GM21717 (cell line): ENCODE results near the gene KCNN3.
"Not testable (repeated sequence)": the region's sequence is repeated elsewhere in the genome, so short reads cannot be mapped to it uniquely, and the experiment has no call there.

Source experiments
- ATAC-seq: cut with Tn5 transposase; IDR thresholded peaks from one replicate; pipeline ENCODE4 v1.9.1; 2021; ENCODE audit warnings: mild to moderate bottlenecking, moderate library complexity; ENCODE audit not compliant: unreplicated experiment

Gene KCNN3

DNA sequence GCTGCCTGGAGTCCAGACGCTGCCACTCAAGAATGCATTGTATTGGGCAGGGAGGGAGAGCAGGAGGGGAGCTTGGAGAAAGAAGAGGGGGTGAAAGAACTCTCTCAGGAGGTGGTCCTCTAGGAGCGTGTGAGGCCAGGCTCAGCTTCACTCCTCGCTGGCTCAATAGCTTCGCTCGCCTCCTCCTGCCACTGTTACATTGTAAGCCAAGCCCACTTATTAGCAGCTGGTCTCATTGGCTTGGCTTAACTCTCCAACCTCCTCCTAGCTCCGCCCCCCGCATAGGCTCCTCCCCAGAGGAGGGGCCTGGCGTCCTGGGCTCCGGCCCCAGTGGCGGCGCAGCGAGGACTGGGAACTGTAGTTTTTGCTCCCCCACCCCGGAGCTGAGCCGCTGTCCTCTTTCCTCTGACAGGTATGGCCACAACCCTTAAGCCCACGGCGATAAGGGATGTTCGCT, at the start of gene KCNN3:
KCNN3 (minus strand) TSS at position 167 of the 457 bp plus-strand sequence. CDS start 317 bp downstream, outside the sequence.
- peak; percentile 77 for ATAC-seq

DNA sequence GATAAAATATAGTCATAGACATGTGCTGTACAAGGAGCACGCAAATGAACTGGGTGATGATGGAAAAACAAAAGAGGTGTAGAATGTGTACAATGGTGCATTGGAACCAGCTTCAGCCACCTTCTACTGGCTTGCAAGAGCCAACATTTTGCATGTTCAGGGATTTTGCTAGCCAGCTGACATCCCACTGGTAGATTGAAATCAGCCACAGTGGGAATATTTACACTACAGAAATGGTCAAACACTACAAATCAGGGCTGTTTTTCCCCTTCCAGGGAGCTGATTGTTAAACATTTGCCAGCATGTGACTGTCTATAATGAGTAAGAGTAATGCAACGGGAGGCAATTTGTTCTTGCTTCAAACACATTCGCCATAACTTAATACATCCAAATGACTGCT, 43.2 kb upstream of the KCNN3 start:
- ATAC-seq, result no peak

DNA sequence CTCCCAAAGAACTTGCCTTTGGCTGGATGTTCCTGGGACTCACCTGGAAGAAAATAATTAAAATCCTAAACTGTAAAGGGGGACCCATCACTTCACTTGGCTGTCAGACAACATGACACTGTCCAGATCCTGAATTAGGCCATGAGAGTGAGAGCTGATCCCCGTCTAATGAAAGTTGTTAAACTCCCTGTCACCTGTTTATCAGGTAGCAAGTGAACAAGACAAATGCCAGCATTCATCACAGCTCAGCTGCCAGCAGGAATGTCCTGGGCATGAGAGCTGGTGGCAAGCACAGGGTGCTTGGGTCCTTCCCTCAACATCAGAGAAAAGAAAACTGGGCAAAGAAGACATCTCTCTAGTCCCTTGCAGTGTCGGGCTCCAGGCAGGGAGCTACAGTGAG, 42.7 kb upstream of the KCNN3 start:
- ATAC-seq, result no peak

DNA sequence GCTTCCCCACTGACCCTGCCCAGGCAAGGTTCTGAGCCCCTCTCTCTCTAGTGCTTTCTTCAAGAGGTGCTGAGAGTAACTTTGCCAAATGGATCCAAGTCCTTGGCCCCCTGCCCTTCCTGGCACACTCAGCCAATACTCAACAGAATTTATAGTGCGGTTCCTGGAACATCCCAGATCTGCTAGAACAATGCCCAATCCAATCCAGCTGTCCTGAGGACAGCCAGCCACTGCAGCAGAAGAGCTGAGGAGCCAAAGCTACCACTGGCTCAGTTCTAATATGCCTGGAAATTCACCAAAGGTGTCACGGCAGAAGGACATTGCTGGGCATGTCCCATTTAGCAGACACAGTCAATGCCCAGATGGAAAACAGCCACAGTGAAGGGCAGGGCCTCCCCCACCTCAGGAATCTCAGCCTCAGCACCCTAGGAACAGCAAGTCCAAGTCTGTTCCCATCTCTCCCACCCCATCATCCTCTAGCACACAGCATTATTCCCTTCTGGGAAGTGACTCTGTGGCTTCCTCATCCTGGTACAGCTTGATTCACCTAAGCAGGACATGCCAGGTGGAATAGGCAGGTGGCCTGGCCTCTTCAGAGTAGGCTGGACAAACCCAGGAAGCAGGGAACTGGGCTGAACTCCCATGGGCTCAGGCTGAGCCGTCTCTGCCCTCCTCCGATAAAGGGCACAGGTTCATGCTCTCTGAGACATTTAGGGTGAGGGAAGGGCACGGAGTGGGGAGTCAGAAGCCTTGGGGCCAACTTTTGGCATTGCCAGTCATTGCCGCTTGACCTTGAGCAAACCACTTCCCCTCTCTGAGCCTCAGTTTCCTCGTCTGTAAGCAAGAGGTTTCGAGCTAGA, 41.8 kb upstream of the KCNN3 start:
- ATAC-seq, result no peak

DNA sequence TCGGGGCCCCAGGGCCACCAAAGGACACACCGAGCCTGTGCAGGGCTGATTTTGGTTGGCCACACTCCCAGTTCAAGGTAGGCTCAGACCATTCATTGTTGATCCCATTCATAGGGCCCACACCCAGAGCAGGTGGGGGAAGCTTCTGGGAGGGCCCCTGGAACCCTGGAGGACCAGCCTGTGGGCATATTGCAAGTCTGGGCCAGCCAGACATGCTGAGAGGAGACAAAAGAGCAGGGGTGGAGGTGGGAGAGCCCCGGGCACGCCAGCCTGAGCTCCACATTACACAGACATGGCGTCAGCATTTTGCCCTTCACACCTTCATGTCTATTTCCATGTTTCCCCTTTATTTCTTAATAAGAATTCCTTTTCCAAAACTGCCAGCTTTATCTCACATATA, 40.8 kb upstream of the KCNN3 start:
- ATAC-seq, result no peak

DNA sequence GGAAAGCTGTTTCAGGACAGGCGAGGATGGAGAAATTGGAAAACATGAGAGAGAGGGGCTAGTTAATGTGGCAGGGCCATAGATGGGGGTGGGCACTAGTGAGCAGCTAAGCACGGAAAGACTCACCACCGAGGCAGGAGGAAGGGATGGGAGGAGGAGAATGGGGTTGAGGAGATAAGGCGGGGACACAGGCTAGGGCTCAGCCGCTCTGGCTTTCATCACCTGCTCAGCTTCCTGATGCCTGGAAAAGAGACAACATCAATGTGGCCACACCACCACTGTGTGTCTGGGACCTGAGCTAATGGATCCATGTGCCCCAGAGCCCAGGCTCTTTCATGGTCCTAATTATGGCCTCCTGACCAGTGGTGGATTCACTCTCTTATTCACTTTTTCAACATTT, 38.9 kb upstream of the KCNN3 start:
- no peak for ATAC-seq

DNA sequence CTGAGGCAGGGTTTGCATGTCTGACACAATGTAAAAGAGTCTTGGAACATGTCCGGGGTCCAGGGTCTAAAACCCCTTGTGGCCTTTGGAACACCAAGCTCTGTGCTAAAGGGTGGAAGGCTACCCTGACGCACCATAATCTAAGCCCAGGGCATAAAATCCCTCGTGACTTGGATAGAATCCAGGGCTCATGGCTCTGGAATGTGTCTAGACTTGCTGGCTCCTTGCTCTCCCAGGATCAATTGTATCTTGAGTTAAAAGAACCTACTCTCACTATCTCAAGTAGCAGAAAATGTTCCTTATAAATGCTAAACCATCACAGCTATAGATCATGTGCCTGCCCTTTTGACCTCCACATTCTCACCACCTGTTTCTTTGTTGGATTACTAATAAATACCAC, 38.0 kb upstream of the KCNN3 start:
- ATAC-seq, result not testable (repeated sequence)

DNA sequence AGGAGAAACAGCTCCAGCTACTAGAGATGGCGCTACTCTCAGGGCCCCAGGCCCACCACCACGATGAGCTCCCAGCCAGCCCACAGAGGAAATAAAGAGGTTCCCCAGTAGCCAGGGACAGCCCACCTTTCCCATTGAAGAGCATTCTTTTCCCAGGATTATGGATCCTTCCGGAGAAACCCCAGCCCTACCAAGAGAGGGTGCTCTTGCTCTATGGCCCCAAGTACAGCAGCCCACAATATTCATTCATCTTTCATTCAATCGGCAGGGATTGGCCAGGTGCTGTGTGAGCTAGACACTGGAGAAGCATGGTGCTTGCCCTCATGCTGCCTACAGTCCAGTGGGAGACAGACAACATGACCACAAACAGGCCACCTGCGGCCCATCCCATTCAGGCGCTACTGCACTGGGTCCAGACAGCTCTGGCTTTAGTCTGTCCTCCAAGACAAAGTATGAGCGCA, 36.6 kb upstream of the KCNN3 start:
- no peak for ATAC-seq

DNA sequence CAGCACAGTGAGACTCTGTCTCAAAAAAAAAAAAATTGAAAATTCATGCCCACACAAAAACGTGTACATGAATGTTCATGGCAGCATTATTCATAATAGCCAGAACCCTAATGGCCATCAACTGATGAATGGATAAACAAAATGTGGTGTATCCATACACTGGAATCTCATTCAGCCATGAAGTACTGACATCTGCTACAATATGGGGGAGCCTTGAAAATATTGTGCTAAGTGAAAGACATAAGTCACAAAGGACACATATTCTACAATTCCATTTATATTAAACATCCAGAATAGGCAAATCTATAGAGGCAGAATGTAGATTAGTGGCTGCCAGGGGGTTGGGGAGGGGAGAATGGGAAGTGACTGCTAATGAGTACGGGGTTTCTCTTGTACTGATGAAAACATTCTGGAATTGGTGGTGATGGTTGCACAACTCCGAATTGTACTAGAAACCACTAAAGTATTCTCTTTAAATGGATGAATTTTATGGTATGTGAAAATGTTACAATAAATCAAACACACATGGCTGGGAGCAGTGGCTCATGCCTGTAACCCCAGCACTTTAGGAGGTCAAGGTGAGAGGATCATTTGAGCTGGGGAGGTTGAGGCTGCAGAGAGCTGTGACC, 33.0 kb upstream of the KCNN3 start:
- no peak for ATAC-seq

DNA sequence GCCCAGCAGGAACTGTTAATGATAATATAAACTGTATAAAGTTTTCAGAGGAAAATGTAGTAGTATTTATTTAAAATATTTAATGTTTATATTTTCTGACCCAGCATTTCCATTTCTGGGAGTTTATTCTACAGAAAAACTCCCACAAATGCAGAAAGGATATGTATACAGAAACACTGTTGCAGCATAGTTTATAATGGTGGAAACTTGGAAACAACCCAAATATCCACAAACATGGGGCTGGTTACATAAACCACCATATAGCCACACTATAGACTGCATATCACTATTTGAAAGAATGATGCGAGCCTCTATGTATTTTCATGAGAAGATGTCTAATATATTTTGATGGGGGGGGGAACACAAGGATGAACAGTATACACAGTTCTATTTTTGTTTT, 31.5 kb upstream of the KCNN3 start:
- ATAC-seq, result no peak

DNA sequence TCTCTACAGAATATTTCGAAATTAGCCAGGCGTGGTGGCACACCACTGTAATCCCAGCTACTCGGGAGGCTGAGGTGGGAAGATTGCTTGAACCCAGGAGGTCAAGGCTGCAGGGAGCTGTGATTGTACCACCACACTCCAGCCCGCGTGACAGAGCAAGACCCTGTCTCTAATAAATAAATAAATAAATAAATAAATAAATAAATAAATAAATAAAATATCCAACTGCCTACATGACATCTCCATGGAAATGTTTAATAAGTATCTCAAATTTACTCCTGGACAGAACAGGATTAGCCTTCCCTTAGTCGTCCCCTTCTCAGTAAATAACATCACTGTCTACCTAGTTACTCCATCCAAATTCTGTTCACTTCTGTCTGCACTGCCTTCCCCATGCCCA, 29.0 kb upstream of the KCNN3 start:
- no peak for ATAC-seq

DNA sequence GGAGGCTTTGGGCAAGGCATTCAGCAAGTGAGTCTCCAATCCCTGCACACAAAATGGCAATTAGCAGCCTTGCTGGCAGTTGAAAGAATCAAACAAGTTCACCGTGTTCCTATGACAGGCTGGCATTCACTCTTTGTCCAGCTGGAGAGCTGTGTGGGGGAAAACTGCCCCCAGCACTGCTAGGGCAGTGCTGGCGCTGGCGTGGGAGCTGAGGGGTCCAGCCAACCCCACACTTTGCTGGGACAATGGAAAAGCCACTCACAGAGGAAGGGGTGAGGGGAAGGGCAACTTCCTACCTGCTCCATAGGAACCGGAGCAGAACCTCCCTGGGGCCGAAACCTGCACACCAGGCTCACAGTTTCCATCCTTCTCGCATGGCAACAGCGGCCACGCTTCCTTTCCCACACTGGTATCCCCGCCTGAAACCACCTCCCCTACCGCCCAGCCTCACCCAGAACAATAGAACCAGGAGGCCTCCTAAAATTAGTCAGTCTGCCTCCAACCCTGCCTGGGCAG, 26.7 kb upstream of the KCNN3 start:
- ATAC-seq, result no peak

DNA sequence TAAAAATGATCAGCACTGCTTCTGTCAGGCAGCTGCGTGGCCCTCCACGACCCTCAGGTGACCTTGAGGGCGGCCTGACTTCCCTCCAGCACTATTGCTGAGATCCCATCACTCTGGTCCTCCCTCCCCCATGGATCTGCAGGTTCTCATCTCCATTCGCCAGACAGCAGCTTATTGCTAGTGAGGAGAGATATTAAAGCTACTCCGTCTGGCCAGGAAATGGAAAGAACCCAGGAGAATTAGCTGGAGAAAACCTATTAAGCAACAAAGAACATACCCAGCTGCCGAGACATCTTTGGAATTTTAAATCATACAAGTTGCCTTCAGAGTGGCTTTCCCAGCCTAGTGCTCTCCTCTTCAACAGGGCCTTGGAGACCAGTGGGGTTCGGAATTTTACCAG, 25.7 kb upstream of the KCNN3 start:
- ATAC-seq, result no peak

DNA sequence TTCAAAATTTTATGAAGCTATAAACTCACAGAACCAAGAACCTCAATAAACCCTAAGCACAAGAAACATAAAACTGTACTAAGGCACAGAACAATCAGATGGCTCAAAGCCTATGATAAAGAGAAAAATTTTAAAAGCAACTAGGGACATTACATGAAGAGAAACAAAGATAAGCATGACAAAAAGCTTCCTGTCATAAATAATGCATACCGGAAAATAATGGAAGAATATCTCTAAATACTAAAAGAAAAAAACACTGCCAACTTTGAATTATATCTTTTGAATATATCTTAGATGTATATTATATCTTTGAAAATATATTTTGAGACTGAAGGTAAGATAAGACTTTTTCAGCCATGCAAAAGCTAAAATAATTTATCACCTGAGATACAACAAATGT, 21.4 kb upstream of the KCNN3 start:
- ATAC-seq, result no peak

DNA sequence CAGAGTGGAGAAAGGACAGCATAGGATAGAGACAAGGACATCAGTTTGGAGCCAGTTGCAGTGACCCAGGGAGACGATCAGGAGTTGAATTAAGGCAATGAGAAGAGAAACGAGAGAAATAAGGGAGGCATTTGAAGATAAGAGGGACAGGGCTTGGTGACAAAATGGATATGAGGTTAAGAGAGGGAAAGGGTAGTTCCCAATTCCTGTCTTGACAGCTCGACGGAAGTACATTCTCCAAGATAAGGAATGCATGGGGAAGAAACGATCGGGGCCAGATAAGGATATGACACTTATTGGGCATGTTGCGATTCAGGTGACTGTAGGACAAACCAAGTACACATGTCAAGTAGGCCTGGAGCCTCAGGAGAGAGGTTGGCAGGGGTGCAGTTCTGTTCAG, 18.7 kb upstream of the KCNN3 start:
- ATAC-seq, result no peak

DNA sequence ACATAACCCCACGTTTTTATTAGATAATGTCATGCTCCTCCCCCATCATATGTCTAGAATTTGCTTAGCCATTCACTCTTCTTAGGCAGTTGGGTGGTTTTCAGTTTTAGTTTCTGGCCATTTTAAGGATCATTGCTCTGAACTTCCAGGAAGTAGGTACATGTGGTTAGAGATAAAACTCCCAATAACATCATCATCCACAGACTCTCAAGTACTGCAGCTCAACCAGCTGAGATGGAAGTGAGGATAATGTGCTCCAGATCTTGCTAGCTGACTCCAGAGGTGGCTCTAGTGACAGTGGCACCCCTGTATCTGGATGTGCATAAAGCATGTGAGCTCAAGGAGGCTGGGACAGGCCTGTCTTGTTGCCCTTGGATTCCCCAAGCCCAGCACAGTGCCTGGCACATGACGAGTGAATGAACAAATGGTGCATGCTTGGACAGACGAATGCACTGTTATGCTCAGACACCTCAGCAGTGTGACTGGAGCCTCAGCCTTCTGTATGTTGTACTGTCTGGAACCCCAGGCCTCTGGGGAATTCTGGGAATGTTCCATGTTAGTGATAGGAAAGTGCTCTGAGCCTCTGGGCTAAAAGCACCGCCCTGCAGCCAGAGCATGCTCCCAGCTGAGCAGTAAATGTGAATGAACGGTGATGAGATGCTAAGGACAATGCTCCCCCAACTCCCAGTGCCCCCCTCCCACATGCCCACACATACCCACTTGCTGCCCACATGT, 16.4 kb upstream of the KCNN3 start:
- ATAC-seq, result no peak

DNA sequence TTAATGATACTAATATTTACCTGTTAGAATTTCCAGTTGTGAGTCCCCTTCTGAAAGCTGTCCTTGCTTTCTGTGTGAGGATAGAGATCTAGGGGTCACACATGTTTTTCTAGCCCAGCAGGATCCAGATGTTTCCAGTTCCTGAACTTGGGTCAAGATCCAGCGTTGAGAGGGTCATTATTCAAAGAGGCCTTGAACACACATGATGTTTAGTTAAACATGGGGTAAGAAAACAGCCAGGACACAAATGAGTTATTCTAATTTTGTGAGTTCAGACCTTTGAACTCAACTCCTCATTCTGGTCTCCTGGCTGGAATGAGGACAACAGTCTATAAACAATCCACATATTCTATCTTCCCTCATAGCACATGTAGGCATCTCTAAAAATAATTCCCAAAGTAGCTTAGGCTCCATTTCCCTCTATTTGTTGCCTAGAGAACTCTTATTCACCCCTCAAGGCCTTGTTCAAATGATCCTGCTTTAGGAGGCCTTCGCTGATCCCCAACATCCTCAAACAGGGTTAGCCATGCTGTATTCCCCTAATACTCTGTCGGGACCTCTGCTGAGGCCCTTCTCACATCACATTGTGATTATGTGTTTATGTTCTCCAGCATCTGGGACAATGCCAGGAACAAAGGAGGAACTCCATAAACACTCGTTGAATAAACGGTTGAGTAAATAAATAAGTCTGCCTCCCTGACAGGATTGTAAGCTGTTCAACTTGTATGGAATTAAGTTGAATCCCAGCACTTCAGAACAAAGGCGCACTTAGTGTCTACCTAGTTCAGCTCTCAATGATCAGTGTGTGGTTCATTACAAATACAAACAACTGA, 15.0 kb upstream of the KCNN3 start:
- ATAC-seq, result no peak

DNA sequence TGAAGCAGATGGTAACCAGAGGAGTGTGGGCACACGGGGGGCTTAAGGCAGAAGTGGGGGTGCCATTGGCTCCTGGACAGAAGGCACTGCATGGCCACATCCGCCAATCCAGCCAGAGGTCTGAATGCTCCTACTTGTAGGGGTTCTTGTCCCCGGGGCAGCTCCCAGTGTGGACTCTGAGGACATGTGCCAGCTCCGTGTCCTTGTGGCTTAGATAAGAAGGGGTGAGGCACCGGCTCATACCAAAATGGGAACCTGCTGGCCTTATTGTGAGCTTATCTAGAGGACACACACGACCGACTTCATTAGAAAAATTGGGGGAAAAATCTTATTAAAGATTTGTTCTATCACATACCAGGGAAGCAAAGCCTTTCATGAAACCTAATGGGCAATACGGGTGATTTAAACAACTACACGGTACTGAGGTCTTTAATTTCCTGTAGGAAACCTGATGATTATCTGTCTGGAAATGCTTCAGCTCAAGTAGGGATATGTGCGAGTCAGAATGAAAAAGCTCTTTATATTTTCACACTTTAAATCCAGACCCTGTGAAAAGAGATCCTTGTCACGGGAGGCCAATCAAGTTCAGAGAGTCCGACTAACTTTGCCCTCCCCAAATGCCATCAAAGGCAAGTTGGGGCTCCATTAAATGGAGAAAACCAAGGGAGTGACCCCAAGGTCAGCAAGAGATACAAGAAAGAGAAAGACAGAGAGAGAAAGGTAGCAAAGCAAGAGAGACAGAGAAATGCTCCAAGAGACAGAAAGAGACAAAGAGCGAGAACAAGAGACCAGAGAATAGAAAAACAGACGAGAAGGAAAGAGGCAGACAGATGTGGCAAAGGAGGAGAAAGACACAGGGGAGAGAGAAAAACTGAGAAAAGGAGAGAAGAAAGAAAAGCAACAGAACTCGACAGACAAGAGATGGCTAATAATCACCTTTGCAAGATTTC, 14.1 kb upstream of the KCNN3 start:
- no peak for ATAC-seq

DNA sequence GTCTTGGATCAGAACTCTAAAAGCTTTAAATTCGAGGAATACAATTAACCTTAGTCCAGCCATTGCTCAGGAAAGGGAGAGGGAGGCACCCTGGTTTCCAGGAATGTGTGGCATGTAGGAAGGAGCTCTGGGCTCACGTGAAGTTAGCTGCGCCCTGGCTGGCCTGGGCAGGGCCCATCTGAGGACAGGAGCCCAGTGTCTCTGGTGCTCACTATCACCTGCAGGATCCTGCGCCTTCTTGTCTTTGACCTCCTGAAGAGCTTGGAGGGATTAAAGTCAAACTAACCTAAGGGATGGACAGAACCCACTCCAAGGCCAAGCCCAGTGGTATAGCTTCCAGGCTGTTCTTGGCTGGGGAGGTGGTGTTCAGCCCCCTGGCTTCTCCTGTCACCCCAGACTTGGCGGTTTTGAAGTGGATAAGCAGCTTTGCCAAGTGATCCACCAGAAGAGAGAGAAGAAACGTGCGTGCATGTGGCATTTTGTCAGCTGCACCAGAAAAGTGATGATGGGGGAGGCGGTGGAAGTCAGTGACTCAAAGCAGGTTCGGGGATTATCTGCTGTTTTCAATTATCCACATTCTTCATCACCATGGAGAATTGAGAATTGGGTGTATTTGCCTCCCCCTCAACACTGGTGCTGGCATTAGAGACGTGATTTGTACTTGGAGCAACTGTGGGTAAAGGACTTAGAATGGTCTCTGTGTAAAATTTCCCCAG, 11.9 kb upstream of the KCNN3 start:
- no peak for ATAC-seq
